GM12865 (cell line): Measurements from ENCODE around the gene WIZ.

Source experiments
- DNase-seq: peaks from one replicate; pipeline ENCODE4 v3.0.0; 2010; ENCODE audit warnings: low read depth
- H3K4me3 ChIP-seq: 2 replicates; pipeline ENCODE4 v1.5.1; 2011; ENCODE audit warnings: mild to moderate bottlenecking, low read depth, low read length, control low read depth
- TF ChIP-seq, protein P1 (sequence below): IDR thresholded peaks from 2 replicates; pipeline ENCODE4 v1.5.1; 2011; ENCODE audit warnings: low read length, control low read depth, low read depth, inconsistent platforms; ENCODE audit not compliant: insufficient read depth; ENCODE audit errors: missing control alignments

Gene WIZ

DNA sequence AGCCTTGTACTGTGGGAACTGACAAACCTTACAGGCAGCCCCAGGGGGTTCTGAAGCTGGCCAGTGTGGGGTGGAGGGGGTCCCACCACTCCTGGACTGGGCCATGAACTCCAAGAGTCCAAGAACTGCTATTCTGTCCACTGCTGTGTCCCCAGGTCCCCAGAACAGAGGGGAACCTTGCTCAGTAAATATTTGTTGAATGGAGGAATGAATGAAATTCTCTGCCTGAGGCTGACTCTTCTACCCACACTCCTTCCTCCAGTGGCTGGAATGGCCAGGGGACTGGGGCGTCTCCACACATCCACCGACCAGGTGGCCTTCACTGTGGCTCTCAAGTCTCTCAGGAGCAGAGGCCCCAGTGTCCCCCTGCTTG lies 11.6 kb downstream of the WIZ start:
- no peak for DNase-seq
- H3K4me3 ChIP-seq, result no peak overlapping the region
- TF ChIP-seq, protein P1, sequence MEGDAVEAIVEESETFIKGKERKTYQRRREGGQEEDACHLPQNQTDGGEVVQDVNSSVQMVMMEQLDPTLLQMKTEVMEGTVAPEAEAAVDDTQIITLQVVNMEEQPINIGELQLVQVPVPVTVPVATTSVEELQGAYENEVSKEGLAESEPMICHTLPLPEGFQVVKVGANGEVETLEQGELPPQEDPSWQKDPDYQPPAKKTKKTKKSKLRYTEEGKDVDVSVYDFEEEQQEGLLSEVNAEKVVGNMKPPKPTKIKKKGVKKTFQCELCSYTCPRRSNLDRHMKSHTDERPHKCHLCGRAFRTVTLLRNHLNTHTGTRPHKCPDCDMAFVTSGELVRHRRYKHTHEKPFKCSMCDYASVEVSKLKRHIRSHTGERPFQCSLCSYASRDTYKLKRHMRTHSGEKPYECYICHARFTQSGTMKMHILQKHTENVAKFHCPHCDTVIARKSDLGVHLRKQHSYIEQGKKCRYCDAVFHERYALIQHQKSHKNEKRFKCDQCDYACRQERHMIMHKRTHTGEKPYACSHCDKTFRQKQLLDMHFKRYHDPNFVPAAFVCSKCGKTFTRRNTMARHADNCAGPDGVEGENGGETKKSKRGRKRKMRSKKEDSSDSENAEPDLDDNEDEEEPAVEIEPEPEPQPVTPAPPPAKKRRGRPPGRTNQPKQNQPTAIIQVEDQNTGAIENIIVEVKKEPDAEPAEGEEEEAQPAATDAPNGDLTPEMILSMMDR, result no peak

DNA sequence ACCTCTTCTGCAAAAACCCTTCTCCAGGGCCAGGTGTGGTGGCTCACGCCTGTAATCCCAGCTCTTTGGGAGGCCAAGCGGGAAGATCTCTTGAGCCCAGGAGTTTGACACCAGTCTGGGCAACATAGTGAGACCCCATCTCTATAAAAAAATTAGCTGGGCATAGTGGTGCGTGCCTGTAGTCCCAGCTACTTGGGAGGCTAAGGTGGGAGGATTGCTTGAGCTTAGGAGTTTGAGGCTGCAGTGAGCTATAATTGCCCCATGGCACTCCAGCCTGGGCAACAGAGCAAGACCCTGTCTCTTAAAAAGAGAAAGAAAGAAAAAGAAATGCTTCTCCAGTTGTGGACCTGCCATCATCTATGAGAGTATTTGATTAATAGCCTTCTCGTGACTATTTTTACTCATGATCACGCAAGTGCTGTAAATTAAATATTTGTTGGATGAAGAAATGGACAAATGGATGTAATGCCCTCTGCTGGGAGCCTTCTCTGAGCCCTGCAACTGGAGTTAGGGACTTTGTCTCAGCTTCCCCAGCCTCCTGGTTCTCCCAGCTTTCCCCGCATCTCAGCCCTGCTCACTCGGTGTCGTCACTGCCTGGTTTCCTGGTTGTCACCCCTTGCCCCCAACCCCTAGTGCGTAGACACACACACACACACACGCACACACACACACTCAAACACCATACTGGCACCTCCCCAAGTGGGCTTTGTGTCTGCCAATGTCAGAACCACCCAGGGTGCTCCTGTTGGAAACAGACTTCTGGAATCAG lies 12.2 kb downstream of the WIZ start:
- DNase-seq, result no peak
- TF ChIP-seq, protein P1, result no peak
- no peak overlapping the region for H3K4me3 ChIP-seq

DNA sequence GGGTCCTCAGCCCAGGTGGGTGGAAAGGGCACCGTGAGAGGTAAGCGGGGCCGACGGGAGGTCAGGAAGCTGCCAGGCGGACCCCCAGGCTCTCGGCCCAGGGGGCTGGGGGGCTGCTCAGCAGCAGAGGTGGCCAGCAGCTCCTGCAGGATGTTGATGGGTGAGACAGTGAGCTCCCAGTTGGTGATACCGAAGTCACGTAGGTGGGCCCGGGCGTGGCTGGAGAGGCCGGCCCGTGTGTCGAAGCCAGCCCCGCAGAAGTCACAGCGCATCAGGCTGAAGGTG lies 13.0 kb downstream of the WIZ start:
- DNase-seq, result no peak
- H3K4me3 ChIP-seq, result no peak overlapping the region
- TF ChIP-seq, protein P1, result no peak

DNA sequence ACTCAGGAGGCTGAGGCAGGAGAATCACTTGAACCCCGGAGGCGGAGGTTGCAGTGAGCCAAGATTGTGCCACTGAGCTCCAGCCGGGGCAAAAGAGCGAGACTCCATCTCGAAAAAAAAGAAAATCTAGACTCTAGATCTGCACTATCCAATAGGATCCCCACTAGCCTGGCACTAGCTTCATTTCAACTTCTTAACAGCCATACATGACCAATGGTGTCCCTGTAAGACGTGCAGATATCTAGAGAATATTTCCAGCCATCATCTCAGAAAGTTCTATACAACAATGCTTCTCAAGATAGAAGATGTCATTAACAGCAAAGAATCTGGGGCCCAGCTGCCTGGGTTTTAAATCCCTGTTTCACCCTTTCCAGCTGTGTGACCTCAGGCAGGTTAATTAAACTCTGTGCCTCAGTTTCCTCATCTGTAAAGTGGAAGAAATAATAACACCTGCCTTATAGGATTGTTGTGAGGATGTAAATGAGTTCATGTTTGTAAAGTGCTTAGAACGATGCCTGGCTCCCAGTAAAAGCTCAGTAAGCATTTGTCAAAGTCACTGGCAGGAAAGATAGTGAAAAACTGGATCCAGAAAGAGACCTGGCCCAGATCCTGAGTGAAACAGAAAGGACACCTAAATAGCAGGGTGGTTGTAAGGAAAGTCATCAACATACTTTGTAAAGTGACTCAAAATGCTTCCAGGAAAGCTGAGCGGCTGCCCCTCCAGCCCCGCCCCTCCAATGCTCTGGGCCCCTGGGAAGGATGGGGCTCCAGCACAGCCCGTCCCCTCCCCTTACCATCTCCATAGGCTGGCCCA lies 13.5 kb downstream of the WIZ start:
- no peak for DNase-seq
- TF ChIP-seq, protein P1, result no peak
- no peak overlapping the region for H3K4me3 ChIP-seq

DNA sequence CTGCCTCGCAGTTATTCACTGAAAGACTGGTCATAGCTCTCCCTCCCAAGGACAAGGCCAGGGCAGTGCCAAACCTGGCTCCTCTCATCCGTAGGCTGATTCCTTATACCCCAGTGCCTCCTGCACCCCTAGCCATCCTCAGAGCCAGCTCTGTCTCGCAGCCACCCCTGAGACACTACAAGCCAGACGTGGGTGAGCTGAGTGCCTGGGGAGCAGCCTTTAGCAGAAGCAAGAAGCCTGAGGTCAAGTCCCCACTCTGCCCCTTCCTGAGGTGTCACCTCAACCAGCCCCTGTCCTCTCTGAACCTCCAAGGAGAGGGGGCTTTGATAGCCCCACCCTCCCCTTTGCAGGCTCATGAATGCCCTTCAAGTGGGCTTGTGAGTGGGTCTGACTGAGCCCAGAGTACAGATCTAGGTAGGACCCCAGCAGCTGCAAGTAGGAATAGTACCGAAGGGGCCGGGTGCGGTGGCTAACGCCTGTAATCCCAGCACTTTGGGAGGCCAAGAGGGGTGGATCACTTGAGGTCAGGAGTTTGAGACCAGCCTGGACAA lies 16.2 kb downstream of the WIZ start:
- 0 out of 2 replicates have a peak overlapping the region, but pooled peaks have one; percentile 82 for H3K4me3 ChIP-seq
- DNase-seq, result no peak
- TF ChIP-seq, protein P1, result no peak

DNA sequence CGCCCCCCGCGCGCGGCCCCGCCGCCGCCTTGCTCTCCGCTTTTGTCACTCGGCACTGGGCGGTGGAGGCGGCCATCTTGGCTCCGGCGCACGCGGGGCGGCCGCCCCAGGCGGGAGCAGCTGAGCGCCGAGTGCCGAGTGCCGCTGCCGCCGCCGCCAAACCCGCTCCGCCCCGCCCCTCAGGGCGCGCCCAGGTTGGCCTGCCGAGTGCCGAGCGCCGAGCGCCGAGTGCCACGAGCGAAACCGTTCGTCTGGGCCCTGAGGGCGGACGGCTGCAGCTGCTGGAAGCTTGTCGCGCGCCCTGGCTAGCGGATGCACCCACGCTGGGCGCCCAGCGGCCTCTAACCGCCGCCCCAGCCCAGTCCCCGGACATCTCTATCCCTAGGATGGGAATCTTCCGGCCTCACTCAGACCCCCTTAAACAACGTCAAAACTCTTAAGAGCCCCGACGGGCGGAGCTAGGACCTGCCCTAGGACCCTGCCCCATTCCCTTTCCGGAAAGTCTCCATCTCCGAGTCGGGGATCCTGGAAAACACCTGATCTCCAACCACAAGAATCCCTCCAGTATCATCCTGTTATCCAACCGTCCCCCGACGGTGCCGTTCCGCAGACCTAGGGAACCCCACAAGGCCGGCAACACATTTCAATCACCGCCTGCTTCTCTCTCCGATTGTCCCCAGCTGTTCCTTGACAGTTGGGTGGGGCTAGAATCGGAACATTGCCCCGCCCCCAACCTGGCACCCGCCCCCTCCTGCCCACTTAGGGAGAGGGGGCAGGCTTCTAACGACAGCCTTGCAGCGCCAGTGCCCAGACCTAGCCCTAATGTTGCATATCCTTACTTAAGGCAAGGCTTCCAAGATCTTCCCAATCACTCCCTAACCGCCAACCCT lies 16.9 kb downstream of the WIZ start:
- TF ChIP-seq, protein P1, result no peak
- peak; percentile 96 for DNase-seq
- H3K4me3 ChIP-seq, result peak overlapping the region; percentile 82
